HG03175 (cell line): ENCODE measurements around the gene APPBP2.
"Not testable (repeated sequence)": the region's sequence is repeated elsewhere in the genome, so short reads cannot be mapped to it uniquely, and the experiment has no call there.

Source experiments
- ATAC-seq: cut with Tn5 transposase; IDR thresholded peaks from one replicate; pipeline ENCODE4 v1.9.1; 2021; ENCODE audit warnings: mild to moderate bottlenecking, moderate library complexity; ENCODE audit not compliant: unreplicated experiment

APPBP2 gene

DNA sequence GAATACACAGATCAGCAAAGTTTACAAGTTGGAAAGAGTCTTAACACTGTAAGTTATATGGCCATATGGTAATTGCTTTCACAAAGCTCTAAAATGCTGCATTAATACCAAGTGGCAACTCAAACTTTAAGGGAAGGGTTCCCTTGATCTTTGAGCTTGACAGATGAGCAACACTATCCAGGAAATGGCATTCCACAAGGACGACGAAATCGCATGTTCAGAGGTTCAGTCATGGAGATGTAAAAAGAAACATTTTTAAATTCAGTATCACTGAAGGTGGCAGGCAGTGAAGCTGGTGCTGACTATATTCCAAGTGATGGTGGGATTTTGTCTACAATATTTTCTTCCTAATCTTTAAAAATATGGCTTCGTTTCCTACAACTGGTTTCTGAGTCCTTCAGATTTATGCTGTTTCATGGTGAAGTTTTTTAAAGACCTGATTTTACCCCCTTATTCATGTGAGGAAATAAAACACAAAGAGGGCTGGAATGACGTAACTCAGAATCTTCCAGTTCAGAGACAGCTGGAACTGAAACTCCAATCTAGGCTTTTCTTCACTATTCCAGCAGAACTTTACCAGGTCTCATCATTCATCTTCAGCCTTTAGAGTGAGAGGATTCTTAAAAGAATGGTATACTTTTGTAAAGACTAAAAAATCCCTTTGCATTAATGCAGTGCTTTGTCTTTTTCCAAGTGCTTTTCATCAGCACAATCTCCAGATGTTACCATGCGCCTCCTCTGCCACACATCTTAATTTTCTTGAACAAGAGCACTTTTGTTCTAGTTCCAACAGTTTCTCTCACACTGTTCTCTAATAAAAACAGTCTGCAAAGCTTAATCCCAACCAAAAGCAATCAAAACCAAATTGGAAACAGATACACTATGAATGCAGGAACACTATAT is 83.5 kb downstream of the APPBP2 start:
- ATAC-seq = no peak

- no peak for ATAC-seq
These were observed 86.5 kb downstream of the APPBP2 start for GRCh38 chr17:60439501-60439900.

DNA sequence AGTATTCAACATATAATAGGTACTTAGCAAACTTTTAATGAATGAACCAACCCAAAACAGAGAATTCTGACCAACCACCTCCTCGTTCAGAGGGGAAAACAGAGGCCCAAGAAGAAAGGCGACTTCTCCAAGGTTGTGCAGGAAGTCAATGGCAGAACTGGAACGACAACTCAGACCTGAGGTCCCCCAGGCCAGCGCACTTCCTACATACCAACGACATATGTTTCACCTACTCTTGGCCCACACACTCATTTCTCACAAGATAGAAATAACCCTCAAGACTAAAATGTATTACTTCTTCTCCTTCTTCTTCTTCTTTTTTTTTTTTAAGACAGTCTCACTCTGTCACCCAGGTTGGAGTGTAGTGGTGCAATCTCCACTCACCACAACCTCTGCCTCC is 89.4 kb downstream of the APPBP2 start:
- no peak for ATAC-seq

DNA sequence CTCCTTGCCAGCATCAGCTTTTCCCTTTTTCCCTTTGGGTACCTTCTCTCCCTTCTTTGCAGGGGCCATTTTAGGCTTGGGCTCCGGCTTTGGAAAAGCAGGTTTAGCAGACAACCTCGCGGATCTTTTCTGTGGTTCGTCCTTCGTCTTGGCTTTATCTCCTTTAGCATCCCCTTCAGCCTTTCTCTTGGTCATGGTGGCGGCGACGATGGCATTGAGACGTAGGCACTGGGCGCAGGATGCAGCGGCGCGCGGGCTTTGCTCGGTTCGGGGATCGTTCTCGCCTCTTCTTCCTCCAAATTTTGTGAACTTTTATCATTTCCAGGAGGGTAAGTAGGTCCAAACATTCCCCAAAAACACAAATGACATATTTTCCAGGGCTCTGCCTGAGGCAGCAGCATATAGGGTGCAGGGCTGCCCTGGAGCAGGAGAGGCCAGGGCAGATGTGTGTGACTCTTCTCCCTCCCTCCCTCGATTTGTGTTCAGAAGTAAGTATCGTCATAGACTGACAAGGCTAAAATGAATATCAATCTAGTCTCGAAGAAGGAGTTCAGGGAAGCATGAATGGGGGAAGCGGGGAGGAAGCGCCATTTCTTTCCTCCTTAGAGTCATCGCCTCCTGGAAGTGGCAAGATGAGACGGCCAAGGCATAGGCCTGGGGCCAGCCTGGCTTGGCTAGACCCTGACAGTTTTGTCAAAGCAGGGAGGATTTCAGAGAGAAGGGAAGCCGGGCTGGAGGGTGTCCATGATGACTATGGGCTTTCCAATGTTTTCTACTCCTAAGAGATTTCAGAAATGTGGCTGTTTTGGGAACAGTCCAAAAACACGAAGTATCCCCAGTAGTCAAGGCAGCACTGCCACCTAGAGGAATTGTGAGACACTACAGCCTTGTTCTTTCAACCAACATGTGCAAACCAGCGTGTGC is 90.5 kb downstream of the APPBP2 start:
- ATAC-seq = no peak

DNA sequence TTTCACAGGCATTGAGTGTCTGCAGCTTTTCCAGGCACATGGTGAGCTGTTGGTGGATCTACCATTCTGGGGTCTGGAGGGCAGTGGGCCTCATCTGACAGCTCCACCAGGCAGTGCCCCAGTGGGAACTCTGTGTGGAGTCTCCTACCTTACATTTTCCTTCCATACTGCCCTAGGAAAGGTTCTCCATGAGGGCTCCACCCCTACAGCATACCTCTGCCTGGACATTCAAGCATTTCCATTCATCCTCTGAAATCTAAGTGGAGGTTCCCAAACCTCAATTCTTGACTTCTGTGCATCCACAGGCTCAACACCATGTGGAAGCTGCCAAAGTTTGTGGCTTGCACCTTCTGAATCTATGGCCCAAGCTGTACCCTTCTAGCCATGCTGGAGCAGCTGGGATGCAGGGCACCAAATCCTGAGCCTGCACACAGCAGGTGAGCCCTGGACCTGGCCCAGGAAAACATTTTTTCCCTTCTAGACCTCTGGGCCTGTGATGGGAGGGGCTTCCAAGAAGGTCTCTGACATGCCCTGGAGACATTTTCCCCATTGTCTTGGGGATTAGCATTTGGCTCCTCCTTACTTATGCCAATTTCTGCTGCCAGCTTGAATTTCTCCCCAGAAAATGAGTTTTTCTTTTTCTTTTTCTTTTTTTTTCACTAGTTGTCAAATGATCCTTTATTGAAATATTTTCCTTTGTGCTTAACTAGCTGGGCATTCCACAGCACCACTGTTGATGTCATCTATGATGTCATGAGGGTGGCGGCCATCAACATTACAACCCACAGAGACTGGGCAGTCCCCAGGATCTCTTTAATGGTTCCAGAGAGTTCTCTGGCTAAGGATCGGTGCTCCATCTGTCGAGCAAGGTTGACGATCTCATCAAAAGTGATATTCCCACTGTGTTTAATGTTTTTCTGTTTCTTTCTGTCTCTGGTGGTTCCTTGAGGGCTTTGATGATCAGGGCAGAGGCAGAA is 92.7 kb downstream of the APPBP2 start:
- ATAC-seq = not testable (repeated sequence)

DNA sequence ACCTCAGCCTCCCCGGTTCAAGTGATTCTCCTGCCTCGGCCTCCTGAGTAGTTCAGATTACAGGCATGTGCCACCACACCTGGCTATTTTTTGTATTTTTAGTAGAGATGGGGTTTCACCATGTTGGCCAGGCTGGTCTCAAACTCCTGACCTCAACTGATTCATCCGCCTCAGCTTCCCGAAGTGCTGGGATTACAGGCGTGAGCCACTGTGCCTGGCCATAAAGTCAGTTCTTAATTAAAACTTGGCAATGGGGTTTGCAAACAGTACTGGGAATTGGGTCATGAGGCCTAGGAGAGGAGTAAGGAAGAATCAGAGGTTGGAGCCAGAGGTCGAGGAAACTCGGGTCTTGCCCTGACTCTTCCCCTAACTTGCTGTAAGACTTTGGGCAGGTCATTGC is 95.5 kb downstream of the APPBP2 start:
- ATAC-seq = not testable (repeated sequence)

DNA sequence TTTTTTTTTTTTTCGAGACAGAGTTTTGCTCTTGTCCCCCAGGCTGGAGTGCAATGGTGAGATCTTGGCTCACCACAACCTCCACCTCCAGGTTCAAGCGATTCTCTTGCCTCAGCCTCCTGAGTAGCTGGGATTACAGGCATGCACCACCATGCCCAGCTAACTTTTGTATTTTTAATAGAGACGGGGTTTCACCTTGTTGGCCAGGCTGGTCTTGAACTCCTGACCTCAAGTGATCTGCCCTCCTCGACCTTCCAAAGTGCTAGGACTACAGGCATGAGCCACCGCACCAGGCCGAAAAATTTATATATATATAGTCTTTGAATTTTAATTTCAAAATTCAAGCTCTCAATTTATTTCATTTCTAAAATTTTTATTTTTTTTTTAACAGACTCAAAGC is 97.6 kb downstream of the APPBP2 start:
- not testable (repeated sequence) for ATAC-seq

- no peak for ATAC-seq
These were observed 99.4 kb downstream of the APPBP2 start for GRCh38 chr17:60426596-60426995.

DNA sequence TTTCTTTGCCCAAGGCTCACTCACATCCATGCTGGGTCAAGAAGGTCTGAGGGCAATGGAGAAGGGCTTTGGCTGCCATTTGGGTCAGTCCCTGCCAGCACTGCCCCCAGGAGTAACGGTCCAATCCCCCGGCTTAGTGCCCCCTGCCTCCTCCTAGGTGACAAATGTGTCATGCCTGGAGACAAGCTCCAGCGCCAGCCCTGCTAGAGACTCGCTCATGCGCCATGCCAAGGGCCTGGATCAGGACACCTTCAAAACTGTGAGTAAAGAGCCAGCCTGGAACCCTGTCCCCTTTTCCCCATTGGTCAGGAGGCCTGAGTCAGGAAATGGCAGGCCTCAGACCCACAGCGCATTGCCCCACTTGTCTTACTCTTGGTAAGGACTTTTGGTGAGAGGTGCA is 100.4 kb downstream of the APPBP2 start:
- ATAC-seq = no peak

DNA sequence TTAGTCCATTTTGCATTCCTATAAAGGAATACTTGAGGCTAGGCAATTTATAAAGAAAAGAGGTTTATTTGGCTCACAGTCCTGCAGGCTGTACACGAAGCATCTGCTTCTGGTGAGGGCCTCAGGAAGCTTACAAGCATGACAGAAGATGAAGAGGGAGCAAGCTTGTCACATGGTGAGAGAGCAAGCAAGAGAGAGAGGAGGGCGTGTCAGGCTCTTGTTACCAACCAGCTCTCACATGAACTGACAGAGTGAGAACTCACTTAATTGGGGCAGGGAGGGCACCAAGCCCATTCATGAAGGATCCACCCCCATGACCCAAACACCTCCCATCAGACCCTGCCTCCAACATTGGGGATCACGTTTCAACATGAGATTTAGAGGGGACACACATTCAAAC is 102.2 kb downstream of the APPBP2 start:
- no peak for ATAC-seq

DNA sequence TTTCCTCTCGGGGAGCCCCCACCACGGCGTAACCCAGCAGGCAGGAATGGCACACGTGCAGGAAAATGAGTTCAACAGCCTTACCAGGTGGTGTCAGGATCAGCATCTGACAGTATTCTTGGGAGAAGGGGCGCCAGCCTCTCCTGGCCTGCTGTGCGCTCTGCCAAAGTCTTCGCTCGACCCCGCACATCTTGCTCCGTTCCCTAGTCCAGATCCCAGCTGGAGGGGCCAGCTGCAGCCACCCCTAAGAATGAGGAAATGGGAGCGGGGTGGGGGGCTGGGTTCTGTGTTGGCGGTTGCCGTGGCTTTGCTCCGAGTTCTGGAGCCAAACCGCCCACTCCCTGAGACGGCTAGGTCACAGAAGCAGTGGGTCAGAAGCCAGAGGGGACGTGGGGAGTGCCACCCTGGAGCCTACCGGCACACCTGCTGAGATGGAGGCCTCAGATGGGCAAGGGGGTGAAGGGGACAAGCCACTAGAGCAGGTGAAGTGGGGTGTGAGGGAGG is 103.8 kb downstream of the APPBP2 start, which contains the start of gene CHCT1:
Gene CHCT1, plus strand, starts transcription at position 328 of the 504 bp plus-strand sequence. Its CDS starts 104 bp downstream, at position 432.
- no peak for ATAC-seq

DNA sequence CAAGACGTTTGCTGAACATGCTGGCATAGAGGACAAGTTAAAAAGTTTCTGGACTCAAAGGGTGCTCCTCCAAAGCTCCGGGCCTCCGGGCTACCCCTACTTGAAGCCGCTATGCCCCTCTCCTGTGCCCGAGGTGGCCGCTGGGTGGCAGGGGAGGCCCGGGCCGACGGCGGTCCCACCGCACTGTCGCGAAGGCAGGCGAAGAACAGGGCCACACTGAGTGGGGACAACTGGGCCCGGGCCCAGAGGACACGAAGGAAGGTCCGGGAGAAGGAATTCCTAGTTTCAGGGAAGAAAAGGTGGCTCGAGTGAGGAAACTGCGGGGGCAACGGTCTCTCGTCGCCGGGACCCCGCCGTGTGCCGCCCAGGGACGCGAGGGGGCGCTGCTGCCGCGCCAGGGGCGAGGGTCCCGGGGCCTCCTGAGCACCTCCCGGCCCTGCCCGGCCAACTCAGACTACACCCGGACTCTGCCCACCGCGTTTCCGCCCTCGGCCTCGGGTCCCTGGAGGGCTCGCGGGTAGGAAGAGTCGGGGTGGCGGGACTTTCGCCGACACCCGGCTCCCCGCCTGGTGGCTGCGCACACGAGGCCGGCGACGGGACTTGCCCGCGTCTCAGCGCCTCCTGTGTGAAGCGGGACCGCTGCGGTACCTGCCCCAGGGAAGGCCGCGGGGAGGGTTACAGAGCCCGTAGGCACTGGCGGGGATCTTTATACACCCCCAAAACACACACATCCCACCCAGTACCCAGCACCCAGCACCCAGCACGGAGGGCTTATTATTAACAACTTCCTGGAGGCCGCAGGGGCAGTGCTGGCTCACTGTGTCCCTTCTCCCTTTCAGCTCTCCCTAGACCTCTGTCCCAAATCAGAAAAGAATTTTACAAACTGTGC is 104.5 kb downstream of the APPBP2 start:
- ATAC-seq = peak; percentile 85

GRCh38 chr17:60419875-60420274 is 106.2 kb downstream of the APPBP2 start:
- ATAC-seq = not testable (repeated sequence)

DNA sequence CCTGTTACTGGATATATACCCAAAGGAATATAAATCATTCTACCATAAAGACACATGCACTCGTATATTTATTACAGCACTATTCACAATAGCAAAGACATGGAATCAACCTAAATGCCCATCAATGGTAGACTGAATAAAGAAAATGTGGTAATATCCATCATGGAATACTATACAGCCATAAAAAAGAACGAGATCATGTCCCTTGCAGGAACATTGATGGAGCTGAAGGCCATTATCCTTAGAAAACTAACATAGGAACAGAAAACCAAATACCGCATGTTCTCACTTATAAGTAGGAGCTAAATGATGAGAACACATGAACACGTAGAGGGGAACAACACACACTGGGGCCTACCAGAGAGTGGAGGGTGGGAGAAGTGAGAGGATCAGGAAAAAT is 107.0 kb downstream of the APPBP2 start:
- ATAC-seq = not testable (repeated sequence)

- ATAC-seq = no peak
These were observed 109.6 kb downstream of the APPBP2 start for GRCh38 chr17:60416368-60416925.

DNA sequence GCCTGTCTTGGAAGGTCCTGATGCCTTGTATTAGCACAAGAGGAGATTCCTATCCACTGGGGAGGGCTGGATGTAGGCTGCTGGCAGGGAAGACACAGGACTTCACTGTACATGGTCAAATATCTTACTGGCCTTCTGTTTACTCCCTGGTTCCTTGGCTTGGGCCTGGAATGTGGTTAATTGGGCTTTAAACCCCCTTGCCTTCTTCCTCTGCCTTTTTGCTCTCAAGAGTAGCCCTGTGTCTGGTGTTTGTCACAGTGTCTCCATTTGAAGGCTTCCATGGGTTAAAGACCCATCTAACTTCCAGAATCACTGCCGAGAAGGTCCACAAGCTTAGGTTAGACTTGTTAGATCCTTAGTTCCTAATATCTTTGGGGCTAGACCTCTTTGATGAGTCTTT is 110.9 kb downstream of the APPBP2 start:
- no peak for ATAC-seq

GRCh38 chr17:60412701-60413100 is 113.3 kb downstream of the APPBP2 start:
- no peak for ATAC-seq

DNA sequence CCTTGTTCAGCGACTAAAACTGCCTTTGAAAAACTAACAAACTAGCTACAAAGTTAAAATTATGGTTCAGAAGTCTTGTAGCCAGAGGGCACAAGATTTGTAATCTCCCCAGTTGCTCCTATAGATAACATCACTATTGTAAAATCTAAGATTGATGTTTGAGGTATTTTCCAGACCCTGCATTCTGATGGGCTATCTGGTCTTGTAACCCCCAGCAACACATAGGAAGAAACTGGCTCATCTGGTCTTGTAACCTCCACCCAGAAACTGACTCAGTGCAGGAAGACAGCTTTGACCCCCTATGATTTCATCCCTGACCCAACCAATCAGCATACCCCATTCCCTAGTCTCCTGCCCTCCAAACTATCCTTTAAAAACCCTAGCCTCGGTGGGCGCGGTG is 116.0 kb downstream of the APPBP2 start:
- ATAC-seq = no peak

GRCh38 chr17:60406887-60407286 is 119.2 kb downstream of the APPBP2 start:
- ATAC-seq = no peak
